Measurements from ENCODE around the gene MELTF. TPM values are rescaled to one million over a fixed set of nuclear protein-coding genes. Genes with fewer than 3 reads are reported as not detected.

Gene MELTF
- polyA plus RNA-seq, 3 donors, result 0.34 to 2.8 (median 0.36) TPM

DNA sequence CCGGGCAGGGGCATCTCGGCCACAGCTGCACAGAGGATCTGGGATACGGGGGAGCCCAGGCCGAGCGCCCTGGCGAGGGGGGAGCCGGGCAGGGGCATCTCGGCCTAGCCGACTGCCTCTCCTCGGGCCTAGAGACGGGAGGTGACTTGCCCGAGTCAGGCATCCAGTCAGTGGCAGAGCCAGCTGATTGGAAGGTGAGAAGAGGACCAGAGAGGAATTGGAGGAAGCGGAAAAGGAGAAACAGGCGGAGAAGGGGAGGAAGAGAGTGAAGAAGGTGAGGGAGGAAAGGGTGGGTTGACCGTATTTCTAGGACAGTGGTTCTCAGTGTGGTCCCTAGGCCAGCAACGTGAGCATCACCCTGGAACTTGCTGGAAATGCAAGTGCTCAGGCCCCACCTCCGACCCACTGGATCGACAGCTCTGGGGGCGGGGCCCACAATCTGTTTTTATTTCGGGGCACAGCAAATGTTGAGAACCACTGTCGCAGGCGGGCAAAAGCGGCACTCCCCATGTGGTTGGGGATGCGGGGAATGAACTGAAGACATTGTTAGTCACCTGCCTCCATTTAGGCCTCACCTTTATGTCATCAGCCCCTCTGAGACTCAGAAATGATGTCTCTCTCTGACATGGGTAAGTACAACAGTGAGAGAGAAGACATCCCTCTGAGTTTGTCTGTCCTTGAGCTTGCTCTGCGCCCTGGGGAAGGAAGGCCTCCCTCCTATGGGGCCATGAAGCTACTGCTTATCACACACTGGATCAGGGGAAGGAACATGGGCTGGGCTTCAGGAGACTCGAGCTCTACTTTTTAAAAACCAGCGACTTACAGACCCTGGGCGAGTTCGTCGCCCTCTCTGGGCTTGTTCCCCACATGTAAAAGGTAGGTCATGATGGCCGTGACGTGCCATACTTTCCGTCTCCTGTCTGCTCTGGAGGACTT is 1.0 kb upstream of the MELTF start:
- no peaks in the 10 kb centered on the region for H3K9me3 ChIP-seq (replicated peaks in 1 of 2; ENCODE audit: control insufficient read depth in 1 of 2, insufficient read depth in 1 of 2, low read length in 2 of 2)
- H3K4me1 Mint-ChIP-seq, result peaks cover 31% of the 10 kb centered on the region
- no peak overlapping the region for H3K9ac ChIP-seq (ENCODE audit: insufficient read depth, low read length, poor library complexity, severe bottlenecking)
- DNase-seq, result peak in 1 of 3 donors; percentile 3
- peak overlapping the region; percentile 82 for H3K4me2 ChIP-seq (replicated peaks; ENCODE audit: extremely low read depth, low read length, poor library complexity, severe bottlenecking)
- no peaks in the 10 kb centered on the region for H4K20me1 ChIP-seq (ENCODE audit: insufficient read depth, low read length)
- peak overlapping the region; percentile 11 to 71 for H3K27ac ChIP-seq (ENCODE audit: low read depth in 1 of 2, low read length in 2 of 2)
- H3K36me3 Mint-ChIP-seq, result peaks cover 0 to 4% of the 10 kb centered on the region in 2 donors
- peaks cover 20 to 41% (median 30%) of the 10 kb centered on the region in 3 donors for H3K27me3 Mint-ChIP-seq (ENCODE audit: low read depth in 3 of 3)
- WGBS (ENCODE audit: insufficient coverage), result 87% methylated on average over 21 of the region's 33 CpGs
- no peaks in the 10 kb centered on the region for H3K36me3 ChIP-seq (replicated peaks in 1 of 2; ENCODE audit: control insufficient read depth in 1 of 2, insufficient read depth in 2 of 2, low read length in 2 of 2)
- peaks cover 34 to 44% of the 10 kb centered on the region in 2 donors for H3K4me1 ChIP-seq (ENCODE audit: control insufficient read depth in 1 of 2, insufficient read depth in 2 of 2, low read length in 2 of 2)
- peaks cover 0 to 11% (median 2%) of the 10 kb centered on the region in 7 donors for H3K9me3 Mint-ChIP-seq
- H3K4me3 ChIP-seq (replicated peaks in 1 of 3; ENCODE audit: low read depth in 2 of 3, low read length in 3 of 3), result peak overlapping the region in 1 of 3 experiments; percentile 11
- H3K27ac Mint-ChIP-seq, result peak overlapping the region; percentile 87 to 96 (median 90)
- peak overlapping the region in 1 of 2 donors; percentile 42 for H3K4me3 Mint-ChIP-seq
- no peak overlapping the region for H2AFZ ChIP-seq (ENCODE audit: insufficient read depth, low read depth, low read length, poor library complexity, severe bottlenecking)
- TF ChIP-seq, protein P1, sequence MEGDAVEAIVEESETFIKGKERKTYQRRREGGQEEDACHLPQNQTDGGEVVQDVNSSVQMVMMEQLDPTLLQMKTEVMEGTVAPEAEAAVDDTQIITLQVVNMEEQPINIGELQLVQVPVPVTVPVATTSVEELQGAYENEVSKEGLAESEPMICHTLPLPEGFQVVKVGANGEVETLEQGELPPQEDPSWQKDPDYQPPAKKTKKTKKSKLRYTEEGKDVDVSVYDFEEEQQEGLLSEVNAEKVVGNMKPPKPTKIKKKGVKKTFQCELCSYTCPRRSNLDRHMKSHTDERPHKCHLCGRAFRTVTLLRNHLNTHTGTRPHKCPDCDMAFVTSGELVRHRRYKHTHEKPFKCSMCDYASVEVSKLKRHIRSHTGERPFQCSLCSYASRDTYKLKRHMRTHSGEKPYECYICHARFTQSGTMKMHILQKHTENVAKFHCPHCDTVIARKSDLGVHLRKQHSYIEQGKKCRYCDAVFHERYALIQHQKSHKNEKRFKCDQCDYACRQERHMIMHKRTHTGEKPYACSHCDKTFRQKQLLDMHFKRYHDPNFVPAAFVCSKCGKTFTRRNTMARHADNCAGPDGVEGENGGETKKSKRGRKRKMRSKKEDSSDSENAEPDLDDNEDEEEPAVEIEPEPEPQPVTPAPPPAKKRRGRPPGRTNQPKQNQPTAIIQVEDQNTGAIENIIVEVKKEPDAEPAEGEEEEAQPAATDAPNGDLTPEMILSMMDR (IDR thresholded peaks at IDR 0.05), result no peak
- no peaks in the 10 kb centered on the region for H3K79me2 ChIP-seq (ENCODE audit: insufficient read depth, low read length)
- intact Hi-C loops (cut with micrococcal nuclease), result no loop called here
- H3K27me3 ChIP-seq (ENCODE audit: control insufficient read depth in 2 of 2, insufficient read depth in 2 of 2, low read length in 2 of 2), result peaks cover 6 to 21% of the 10 kb centered on the region in 2 donors

DNA sequence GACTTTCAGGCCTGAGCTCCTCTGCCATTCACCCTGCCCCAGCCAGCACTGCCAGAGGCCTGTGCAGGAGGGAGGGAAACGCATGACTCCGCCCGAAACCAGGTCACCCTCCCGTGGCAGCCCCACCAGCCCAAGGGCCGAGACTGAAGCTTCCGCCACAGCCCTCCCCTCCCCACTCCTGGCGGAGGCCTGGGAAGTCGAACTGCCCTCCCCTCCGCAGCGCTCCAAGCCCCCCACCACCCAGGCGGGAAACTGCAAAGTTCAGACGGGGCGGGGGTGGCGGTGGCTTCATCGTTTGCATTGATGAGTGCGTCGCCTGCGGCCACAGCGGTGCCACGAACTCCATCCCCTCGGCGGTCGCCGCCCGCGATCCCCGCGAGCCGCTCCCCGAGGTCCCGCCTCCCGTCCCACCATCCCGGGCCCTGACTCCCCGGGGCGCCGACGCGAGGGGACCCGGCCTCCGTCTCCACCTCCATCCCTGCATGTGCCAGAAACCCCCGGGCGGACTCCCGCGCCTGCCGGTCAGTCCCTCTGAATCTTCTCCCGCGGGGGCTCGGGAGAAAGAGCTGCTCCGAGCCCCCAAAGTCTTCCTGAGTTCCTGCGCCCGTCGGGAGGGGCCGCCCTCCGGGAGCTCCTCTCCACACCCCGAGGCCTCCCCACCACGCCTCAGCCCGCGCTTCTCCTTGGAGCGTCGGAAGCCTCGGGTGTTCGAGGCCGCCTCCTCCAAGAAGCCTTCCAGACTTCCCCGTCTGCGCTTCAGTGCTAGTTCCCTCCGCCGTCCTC is 698 bp downstream of the MELTF start:
- Mint-ChIP-seq H3K4me3 (peak overlapping the region; percentile 84 to 87), H3K36me3 (peaks cover 0 to 4% of the 10 kb centered on the region in 2 donors), H3K27me3 (ENCODE audit: low read depth in 3 of 3) (peaks cover 13 to 42% (median 30%) of the 10 kb centered on the region in 3 donors), H3K9me3 (peaks cover 0 to 9% (median 0%) of the 10 kb centered on the region in 7 donors), H3K27ac (peak overlapping the region in 6 of 7 donors; percentile 11 to 89 (median 49)), H3K4me1 (peaks cover 31% of the 10 kb centered on the region)
- Histone ChIP-seq H3K4me2 (replicated peaks; ENCODE audit: extremely low read depth, low read length, poor library complexity, severe bottlenecking) (peak overlapping the region; percentile 82), H4K20me1 (ENCODE audit: insufficient read depth, low read length) (no peaks in the 10 kb centered on the region), H3K27ac (ENCODE audit: low read depth in 1 of 2, low read length in 2 of 2) (no peak overlapping the region), H3K9me3 (replicated peaks in 1 of 2; ENCODE audit: control insufficient read depth in 1 of 2, insufficient read depth in 1 of 2, low read length in 2 of 2) (no peaks in the 10 kb centered on the region), H3K4me3 (replicated peaks in 1 of 3; ENCODE audit: low read depth in 2 of 3, low read length in 3 of 3) (peak overlapping the region; percentile 40 to 78 (median 45)), H3K36me3 (replicated peaks in 1 of 2; ENCODE audit: control insufficient read depth in 1 of 2, insufficient read depth in 2 of 2, low read length in 2 of 2) (no peaks in the 10 kb centered on the region), H3K9ac (ENCODE audit: insufficient read depth, low read length, poor library complexity, severe bottlenecking) (peak overlapping the region; percentile 62), H3K79me2 (ENCODE audit: insufficient read depth, low read length) (no peaks in the 10 kb centered on the region), H3K4me1 (ENCODE audit: control insufficient read depth in 1 of 2, insufficient read depth in 2 of 2, low read length in 2 of 2) (peaks cover 34 to 46% of the 10 kb centered on the region in 2 donors), H2AFZ (ENCODE audit: insufficient read depth, low read depth, low read length, poor library complexity, severe bottlenecking) (peak overlapping the region; percentile 71), H3K27me3 (ENCODE audit: control insufficient read depth in 2 of 2, insufficient read depth in 2 of 2, low read length in 2 of 2) (peaks cover 0 to 12% of the 10 kb centered on the region in 2 donors)
- peak; percentile 30 to 51 (median 34) for DNase-seq
- under 1% methylated on average over 67 of the region's 67 CpGs for WGBS (ENCODE audit: insufficient coverage)
- TF ChIP-seq, protein P1 (IDR thresholded peaks at IDR 0.05), result no peak
- intact Hi-C loops (cut with micrococcal nuclease), result loop anchor here in 1 of 2 donors (1.0 kb wide), 1 partner anchor 27 kb away; no protein-coding TSS in a partner anchor

Measured in CD14-positive monocyte (primary cell).